Esophagus (tissue), 2 donors: ENCODE measurements around the gene WSB1. TPM values are rescaled to one million over a fixed set of nuclear protein-coding genes. Genes with fewer than 3 reads are reported as not detected.

Experiments used
- H3K27ac ChIP-seq, 2 donors: one replicate each; pipeline ENCODE4 v1.5.1; 2013; ENCODE audit warnings: low read depth in 2 of 2, mild to moderate bottlenecking in 2 of 2, inconsistent platforms in 1 of 2, low read length in 1 of 2, moderate library complexity in 1 of 2
- H3K27me3 ChIP-seq, 2 donors: one replicate each; pipeline ENCODE4 v1.6.1; 2013; ENCODE audit warnings: low read length in 2 of 2, control low read depth in 1 of 2, mild to moderate bottlenecking in 1 of 2; ENCODE audit not compliant: insufficient read depth in 2 of 2, control insufficient read depth in 1 of 2
- H3K36me3 ChIP-seq, 2 donors: one replicate each; pipeline ENCODE4 v1.6.1; 2013; ENCODE audit warnings: low read length in 1 of 2; ENCODE audit not compliant: control insufficient read depth in 2 of 2, insufficient read depth in 2 of 2
- H3K4me1 ChIP-seq, 2 donors: one replicate each; pipeline ENCODE4 v1.6.1; 2013; ENCODE audit warnings: low read length in 1 of 2; ENCODE audit not compliant: control insufficient read depth in 2 of 2, insufficient read depth in 2 of 2
- H3K4me3 ChIP-seq, 2 donors: one replicate each; pipeline ENCODE4 v1.5.1; 2013; ENCODE audit warnings: low read length in 2 of 2, mild to moderate bottlenecking in 2 of 2, low read depth in 1 of 2, moderate library complexity in 1 of 2
- H3K9me3 ChIP-seq, 2 donors: one replicate each; pipeline ENCODE4 v1.6.1; 2013; ENCODE audit warnings: mild to moderate bottlenecking in 2 of 2, low read depth in 1 of 2, low read length in 1 of 2, moderate library complexity in 1 of 2; ENCODE audit not compliant: control insufficient read depth in 2 of 2, insufficient read depth in 1 of 2
- WGBS, 2 donors: extraction: QIAGEN DNeasy Blood & Tissue Kit; methylation state at CpG; one replicate each; pipeline ENCODE4 v1.1.7; 2013; 5-methylcytosine and 5-hydroxymethylcytosine counted together
- polyA plus RNA-seq, 2 donors: library from polyadenylated mRNA; stranded (reverse); fragments of 200-250 nt; gene quantifications; one replicate each; pipeline ENCODE4 v1.2.3, GENCODE V29; 2013
- donor health status: healthy with polysubstance abuse.
- donor health status: Bipolar disorder and iron deficiency.

The WSB1 gene
- polyA plus RNA-seq, 2 donors = 64.4 to 67.1 TPM

DNA sequence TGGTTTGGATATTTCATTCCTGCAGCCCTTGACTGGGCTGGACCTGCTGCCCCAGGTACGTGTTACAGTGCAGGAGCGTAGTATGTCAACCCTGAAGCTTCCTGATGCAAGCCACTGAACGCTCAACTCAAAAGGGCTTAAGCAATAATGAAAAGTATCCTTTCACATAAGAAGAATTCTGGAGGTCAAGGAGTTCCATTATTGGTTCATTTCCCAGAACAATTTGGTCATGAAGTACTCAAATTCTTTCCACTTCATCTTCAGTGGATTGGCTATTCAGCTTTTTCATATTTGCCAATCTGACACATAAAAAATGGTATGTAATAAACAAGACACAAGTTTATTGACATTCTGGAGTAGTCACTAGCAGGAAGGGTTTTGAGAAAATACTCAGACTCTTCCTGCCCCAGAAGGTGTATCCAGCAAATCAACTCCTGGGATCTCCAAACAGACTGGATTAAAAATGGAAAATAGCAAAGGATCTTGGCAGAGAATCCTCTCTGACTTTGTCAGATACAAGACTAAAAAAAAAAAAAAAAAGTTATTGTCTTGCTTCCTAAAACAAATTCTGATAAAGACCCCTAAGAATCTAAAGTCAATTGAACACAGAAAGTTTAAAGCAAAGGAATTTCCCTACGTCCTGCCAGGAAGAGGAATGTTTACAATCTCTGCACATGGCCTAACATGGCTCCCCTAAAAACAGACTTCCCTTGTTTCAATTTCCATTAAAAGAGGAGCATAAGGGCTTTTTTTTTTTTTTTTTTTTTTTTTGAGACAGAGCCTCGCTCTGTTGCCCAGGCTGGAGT is 37.5 kb upstream of the WSB1 start:
- Histone ChIP-seq H3K27me3 (no peaks in the 10 kb centered on the region), H3K27ac (peak overlapping the region; percentile 63 to 67), H3K9me3 (no peaks in the 10 kb centered on the region), H3K4me3 (no peak overlapping the region), H3K36me3 (no peaks in the 10 kb centered on the region), H3K4me1 (no peaks in the 10 kb centered on the region)
- WGBS, 2 donors = 60 to 64% methylated on average over 5 of the region's 5 CpGs

DNA sequence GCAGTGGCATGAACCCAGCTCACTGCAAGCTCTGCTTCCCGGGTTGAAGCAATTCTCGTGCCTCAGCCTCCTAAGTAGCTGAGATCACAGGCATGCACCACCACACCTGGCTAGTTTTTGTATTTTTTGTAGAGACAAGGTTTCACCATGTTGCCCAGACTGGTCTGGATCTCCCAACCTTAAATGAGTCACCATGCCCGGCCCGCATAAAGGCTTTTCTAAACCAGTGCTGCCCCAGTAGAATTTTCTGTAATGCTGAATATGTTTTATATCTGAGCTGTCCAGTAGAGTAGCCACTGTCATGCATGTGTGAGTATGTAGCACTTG is 36.9 kb upstream of the WSB1 start:
- no peaks in the 10 kb centered on the region for H3K9me3 ChIP-seq
- H3K27ac ChIP-seq = peak overlapping the region in 1 of 2 donors; percentile 49
- no peak overlapping the region for H3K4me3 ChIP-seq
- no peaks in the 10 kb centered on the region for H3K27me3 ChIP-seq
- H3K36me3 ChIP-seq = no peaks in the 10 kb centered on the region
- WGBS, 2 donors = 46 to 68% methylated on average over 4 of the region's 4 CpGs
- no peaks in the 10 kb centered on the region for H3K4me1 ChIP-seq

DNA sequence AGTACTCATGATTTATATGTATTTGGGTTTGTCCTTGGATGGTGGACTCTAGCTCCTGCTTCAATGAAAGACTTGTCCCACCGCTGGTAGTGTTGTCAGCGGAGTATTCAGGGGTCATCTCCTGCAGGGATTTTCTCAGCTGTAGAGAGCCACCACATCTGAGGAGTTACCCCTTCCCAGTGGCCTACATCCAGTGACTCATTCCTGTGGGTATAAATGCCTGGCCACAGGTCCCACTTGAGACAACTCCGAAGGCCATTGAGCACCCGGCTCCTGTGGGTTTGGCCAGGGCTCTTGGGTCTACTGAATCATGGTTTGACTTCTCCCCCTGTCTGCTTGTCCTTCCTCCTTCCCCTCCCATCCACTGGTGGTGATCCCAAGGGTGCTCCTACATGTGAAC is 34.6 kb upstream of the WSB1 start:
- Histone ChIP-seq H3K4me3 (no peak overlapping the region), H3K9me3 (no peaks in the 10 kb centered on the region), H3K27ac (no peak overlapping the region), H3K36me3 (no peaks in the 10 kb centered on the region), H3K4me1 (no peaks in the 10 kb centered on the region), H3K27me3 (no peaks in the 10 kb centered on the region)
- WGBS, 2 donors = 93% methylated on average over 4 of the region's 4 CpGs

DNA sequence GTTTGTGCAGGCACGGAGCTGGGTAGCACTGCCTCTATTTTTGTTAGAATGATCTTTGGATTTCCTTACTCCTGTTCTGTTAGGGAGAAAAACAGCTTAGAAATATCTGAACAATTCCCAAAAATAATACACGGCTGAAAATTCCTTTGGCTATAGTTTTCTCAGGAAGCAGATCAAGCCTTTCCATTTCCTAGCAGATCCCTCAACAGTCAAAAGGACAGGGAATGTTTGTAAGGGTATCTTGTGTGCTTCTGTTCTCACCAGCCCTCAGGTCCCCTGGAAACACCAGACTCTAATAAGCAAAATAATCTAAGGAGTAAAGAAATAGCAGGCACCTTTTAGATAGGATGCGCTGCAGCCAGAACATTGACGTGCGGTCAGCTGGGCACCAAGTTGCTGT is 30.5 kb upstream of the WSB1 start:
- Histone ChIP-seq H3K9me3 (no peaks in the 10 kb centered on the region), H3K36me3 (no peaks in the 10 kb centered on the region), H3K27me3 (no peaks in the 10 kb centered on the region), H3K27ac (no peak overlapping the region), H3K4me1 (no peaks in the 10 kb centered on the region), H3K4me3 (no peak overlapping the region)
- 73 to 76% methylated on average over 5 of the region's 5 CpGs for WGBS, 2 donors

DNA sequence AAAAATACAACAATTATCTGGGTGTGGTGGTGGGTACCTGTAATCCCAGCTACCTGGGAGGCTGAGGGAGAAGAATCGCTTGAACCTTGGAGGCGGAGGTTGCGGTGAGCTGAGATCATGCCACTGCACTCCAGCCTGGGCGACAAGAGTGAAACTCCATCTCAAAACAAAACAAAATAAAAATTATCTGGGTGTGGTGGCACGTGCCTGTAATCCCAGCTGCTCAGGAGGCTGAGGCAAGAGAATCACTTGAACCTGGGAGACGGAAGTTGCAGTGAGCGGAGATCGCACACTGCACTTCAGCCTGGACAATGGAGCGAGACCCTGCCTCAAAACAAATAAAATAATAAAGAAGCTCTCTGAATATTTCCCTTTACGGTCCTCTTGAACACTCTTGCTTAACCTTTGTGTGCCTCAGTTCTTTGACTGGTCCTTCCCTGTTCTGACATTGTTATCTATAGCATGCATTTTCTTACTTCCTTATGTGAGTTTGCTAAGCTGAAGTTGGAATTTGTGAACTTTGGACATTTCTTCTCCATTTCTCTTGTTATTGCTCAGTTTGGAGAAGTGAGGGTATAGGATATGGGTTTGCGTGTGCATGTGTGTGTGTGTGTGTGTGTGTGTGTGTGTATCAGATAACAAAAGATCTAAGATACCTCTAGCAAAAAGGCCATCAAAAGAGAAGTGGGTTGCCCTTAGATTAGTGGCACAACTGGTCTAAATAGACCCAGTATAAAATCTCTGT is 29.7 kb upstream of the WSB1 start:
- Histone ChIP-seq H3K4me3 (no peak overlapping the region), H3K9me3 (no peaks in the 10 kb centered on the region), H3K4me1 (peaks cover 0 to 2% of the 10 kb centered on the region in 2 donors), H3K27ac (no peak overlapping the region), H3K36me3 (no peaks in the 10 kb centered on the region), H3K27me3 (no peaks in the 10 kb centered on the region)
- 90 to 92% methylated on average over 11 of the region's 11 CpGs for WGBS, 2 donors

DNA sequence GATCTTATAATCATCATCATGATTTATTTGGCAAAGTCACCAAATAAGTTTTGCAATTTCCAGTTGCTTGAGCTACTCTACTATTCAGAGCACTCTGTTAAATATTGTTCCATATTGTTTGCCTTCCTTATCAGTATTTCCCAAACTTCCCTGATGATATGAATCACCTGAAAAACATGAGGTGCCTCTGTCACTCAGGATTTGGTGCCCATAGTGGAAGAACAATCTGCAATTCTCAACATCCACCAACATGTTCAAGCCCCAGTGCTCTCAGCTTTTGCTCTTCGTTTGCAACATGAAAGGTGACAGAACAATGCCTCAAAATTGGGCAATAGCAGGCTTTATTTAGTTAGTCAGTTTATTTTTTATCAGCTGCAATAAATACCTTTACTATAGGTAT is 28.6 kb upstream of the WSB1 start:
- no peak overlapping the region for H3K4me3 ChIP-seq
- 40 to 41% methylated on average over 1 of the region's 1 CpG for WGBS, 2 donors
- no peak overlapping the region for H3K27ac ChIP-seq
- H3K9me3 ChIP-seq = no peaks in the 10 kb centered on the region
- H3K27me3 ChIP-seq = no peaks in the 10 kb centered on the region
- no peaks in the 10 kb centered on the region for H3K36me3 ChIP-seq
- peaks cover 0 to 2% of the 10 kb centered on the region in 2 donors for H3K4me1 ChIP-seq

DNA sequence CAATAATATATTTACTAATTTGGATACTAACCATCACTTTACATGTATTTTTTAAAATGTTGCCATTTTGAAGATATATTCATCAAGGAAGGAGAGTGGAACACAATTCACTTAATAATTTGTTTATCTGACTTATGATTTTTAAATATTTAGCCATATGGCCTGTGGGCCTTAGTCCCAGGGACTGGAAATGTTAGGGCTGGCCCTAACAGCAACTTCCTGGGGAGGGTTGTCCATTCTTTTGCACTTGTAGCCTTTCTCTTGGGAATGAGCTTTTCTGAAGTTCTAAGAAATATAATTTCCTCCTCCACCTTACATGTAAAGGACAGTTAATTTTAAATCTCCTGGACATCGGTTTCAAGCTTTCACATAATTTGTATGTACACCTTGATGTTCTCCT is 27.7 kb upstream of the WSB1 start:
- Histone ChIP-seq H3K4me3 (no peak overlapping the region), H3K27ac (no peak overlapping the region), H3K27me3 (no peaks in the 10 kb centered on the region), H3K4me1 (peaks cover 0 to 2% of the 10 kb centered on the region in 2 donors), H3K36me3 (no peaks in the 10 kb centered on the region), H3K9me3 (no peaks in the 10 kb centered on the region)
- WGBS, 2 donors = 88 to 89% methylated on average over 1 of the region's 1 CpG

DNA sequence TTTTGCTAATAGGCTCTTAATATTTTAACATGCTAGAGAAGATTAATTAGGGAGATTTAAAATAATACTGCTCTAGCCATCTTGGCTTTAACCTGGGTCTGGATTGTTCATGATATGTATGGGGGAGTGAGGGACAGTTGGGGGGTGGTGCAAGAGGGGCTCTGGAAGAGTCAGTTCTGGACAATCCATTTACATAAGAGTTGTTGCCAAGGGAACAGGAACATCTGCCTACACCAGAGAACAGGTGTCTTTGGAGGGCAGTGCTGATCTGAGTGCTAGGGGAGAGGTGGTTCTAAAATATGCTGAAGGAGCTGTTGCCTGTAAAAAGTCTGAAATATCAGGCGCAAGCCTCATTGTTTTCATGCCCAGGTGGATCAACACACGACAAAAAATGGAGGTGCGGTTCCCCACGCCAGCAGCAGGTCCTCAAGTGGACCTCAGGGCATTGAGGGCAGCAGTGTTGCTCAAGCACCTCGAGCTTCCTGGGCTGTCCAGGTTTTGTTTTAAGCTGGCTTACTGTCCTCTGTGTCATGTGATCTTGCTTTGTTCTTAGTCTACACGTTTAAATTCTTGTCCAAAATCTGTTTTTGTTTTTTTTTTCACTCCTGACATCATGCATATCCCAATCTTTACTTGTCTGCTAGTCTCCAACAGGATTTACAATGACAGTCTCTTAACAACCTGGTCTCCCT is 25.4 kb upstream of the WSB1 start:
- H3K9me3 ChIP-seq = no peaks in the 10 kb centered on the region
- H3K36me3 ChIP-seq = no peaks in the 10 kb centered on the region
- no peak overlapping the region for H3K4me3 ChIP-seq
- no peak overlapping the region for H3K27ac ChIP-seq
- 62 to 69% methylated on average over 6 of the region's 6 CpGs for WGBS, 2 donors
- H3K4me1 ChIP-seq = peaks cover 0 to 2% of the 10 kb centered on the region in 2 donors
- H3K27me3 ChIP-seq = no peaks in the 10 kb centered on the region

DNA sequence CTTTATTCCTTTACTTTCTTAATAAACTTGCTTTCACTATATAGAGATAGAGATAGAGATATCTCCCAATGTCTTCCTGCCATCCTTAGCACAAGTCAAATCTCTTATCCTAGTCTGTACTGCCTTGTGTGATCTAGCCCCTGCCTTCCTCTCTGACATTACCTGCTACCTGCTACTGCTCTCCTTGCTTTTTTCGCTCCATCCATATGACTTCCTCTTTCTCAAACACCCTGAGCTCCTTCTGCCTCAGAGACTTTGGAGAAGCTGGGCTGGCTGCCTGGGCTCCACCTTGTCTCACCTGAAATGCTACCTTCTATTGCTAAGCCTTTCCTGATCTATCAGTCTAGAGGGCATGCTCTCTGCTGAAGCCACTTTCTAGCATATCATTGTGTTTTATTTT is 24.7 kb upstream of the WSB1 start:
- Histone ChIP-seq H3K4me1 (peaks cover 0 to 2% of the 10 kb centered on the region in 2 donors), H3K27me3 (no peaks in the 10 kb centered on the region), H3K9me3 (no peaks in the 10 kb centered on the region), H3K4me3 (no peak overlapping the region), H3K27ac (no peak overlapping the region), H3K36me3 (no peaks in the 10 kb centered on the region)
- WGBS, 2 donors = 82 to 94% methylated on average over 1 of the region's 1 CpG
